NCI-H524 treated with DMSO at 0.1 percent for 48 hours (cell line): ENCODE results near the gene CDC20B.

Source experiments
- DNase-seq: peaks from one replicate; lab custom pipeline; 2025; lab: John Stamatoyannopoulos, UW

CDC20B gene, protein sequence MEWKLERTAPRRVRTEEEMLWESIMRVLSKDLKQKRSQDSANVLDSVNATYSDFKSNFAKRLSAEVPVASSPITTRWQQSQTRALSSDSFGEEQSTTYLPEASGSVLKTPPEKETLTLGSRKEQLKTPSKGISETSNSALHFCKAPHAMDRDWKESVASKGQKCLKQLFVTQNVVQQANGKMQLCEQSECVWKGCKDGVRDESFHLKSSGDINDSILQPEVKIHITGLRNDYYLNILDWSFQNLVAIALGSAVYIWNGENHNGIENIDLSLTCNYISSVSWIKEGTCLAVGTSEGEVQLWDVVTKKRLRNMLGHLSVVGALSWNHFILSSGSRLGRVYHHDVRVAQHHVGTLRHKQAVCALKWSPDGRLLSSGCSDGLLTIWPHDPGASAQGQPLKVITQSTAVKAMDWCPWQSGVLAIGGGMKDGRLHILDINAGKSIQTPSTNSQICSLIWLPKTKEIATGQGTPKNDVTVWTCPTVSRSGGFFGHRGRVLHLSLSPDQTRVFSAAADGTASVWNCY

DNA sequence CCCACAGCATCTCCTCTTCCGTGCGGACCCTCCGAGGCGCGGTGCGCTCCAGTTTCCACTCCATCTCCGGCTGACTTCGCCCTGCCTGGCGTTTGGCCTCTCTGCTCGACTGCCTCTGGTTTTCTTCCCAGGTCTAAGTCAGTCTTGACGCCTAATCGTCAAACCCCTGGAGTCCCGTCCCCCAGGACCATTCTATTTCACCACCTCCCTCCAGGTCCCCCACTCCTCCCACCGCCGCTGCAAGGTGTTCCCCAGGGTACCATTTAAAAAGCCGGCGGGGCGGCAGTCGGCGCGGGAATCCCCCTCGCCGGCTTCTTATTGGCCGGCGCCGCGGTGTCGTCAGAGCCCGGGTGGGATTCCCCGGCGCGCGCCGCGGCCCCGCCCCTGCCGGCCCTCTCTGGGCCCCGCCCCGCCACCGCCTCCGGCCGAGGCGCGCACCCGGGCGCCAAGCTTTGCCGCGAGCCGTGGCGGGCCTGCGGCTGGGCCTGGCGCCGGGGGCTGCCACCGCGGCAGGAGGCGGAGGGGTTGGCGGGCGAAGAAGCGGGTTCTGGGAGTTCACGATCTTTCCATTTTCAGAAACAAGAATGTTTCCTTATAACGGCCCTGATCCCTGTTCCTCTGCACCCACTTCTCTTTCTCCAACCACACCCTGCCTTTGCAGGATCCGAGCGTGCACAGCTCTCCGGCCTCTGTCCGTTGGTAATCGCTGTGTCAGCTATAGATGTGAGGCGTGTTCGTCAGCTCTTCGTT, at the start of gene CDC20B:
Gene CDC20B (minus strand): TSS at position 241 of the 750 bp plus-strand sequence. CDS start 177 bp downstream, at position 64.
- DNase-seq: no peak

DNA sequence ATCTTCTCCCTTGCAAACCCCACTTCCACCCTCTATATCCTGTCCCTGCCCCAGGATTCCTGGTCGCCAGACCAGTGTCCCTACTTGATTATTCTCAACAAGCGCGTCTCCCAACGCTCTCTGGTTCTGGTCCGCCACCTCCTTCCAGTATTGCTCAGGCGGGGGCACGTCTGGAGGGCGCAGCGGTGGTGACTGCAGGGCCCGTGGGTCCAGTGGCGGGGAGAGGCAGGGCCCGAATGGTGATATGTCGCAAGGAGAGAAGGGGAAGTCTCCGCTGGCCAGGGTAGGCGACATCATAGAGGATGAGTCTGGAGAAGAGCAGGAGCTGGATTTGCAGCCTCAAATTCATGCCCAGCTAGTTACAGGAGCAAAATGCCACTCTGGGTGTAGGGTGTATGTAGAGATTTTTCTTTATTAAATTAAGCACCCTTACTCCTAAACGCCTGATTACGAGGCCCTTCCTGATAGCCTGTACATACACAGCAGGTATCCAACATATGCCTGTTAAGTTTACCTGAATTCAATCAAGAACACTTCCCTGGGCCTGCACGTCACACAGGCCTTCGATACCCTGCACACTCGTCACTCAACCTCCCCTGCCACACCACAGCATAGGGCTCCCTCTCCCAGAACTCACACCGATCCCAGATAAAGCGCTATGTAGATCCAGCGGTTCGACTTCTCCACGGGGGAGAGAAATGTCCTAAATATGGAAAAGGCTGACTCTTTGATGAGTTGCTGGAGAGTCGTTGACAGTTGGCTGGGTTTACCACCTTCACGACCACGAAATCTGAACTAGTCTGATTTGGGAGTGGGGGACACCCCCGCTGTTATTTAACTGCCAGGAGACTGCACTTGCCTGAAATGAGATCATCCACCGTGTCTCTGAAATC, 49.4 kb upstream of the CDC20B start:
- no peak for DNase-seq

DNA sequence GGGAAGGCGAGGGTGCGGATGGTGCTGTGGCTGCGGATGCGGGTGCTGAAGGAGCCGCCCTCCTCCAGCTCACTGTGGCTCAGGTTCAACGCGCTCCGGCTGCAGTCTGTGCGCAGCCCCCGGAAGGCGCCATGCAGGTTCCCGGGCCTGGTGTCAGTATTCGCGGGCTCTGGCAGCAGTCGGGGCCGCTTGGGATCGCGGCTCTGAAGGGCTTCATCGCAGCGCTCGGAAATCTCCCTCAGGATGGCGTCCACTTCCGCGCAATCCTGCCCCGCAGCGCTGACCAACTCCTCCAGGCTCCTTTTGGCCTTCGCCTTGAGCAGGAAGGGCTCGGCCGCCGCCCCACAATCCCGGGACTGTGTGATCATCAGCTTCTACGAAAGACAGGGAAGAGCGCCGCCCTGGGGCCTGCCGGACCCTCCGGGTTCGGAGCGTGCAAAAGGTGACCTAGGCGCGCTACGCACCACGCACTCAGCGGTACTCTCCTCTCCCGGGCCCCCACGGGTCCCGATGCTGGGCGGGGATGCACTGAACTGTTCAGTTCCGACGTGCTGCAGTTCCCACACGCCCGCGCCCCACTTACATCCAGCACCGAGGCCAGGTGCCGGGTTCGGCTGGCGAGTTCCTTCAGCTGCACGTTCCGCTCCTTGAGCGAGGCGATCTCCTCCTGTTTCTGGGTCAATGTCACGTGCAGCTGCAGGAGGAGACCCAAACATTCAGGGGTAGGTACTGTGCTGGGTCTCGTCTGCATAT, 47.6 kb upstream of the CDC20B start:
- DNase-seq: no peak

DNA sequence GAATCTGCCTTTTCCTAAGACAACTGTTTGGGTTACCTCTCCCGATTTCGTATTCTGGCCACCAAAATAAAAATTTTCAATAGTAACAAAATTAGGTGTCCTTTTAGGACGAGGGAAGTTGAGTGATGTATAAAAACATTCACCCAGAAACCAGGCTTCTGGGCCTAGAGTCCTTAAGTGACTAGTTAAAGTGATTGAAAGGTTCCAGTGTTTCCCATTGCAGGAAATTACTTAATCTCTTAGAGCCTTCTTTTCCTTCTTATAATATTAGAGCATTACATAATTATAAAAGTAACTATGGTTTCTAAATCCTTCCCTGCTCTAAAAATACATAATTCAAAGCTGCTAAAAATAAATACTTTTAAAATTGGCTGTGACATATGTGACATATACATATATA, 46.8 kb upstream of the CDC20B start:
- no peak for DNase-seq

DNA sequence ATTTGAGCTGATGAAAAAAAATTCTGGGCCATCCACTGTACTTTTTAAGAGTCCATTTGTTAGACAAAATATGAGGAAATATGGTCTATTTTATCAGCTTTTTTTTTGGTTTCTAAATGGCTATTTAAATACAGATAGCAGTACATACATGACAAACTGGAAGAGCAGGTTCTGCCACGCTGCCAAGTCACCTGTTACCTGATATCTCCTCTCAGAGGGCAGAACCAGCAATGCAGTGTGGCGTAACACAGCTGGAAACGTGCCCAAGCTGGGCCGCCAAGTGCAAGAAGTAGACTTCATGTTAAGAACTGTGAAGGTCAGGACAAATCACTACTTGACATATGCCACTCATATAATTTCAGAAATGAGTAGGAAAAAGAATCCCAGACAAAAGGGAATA, 46.0 kb upstream of the CDC20B start:
- no peak for DNase-seq

DNA sequence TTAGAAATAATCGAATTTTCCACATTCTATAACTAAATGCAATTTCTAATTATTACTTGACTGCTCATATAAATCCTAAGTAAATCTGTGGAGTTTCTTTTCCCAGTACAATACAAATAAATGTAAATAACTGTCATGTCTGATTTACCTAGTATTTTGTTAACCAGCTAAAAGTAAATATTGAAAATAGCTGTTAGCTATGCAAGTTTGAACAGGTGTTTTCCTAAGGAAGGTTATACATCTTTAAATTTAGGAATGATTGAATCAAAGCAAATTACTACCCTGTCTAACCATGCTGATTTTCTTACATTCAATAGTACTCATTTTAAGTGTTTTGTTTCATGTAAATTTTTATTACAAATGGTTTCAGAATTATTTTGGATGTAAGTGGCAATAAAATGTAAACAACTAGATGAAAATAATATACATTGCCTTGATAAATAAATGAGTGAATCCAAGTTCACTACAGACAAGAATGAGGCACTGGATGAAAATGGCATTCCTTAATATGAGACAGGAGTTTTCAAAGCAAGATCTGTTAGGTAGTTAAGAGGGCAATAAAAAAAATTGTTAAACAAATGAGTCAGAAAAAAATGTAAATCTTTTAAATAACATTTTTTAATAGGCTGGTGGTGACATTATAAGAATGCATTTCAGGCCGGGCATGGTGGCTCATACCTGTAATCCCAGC, 38.4 kb upstream of the CDC20B start:
- DNase-seq: no peak

DNA sequence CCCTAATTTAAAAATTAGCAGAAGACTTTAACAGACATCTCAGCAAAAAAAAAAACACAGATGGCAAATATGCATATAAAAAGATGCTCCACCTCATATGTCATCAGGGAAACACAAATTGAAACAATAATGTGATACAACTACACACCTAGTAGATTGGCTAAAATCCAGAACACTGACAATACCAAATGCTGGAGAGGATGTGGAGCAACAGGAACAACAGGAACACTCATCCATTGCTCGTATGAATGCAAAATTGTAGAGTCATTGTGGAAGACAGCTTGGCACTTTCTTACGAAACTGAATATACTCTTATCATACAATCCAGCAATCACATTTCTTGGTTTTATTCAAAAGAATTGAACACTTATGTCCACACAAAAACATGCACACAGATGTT, 32.0 kb upstream of the CDC20B start:
- DNase-seq: no peak

DNA sequence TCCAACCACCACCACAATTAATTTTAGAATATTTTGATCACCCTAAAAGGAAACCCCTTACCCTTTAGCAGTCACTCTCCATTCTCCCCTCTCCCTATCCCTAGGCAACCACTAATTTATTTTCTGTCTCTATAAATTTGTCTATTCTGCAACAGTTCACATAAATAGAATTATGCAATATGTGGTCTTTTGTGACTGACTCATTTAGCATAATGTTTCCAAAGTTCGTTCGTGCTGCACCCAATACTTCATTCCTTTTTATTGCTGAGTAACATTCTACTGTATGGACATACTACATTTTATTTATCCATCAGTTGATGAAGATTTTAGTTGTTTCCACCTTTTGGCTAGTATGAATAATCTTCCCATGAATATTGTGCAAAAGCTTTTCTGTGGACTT, 18.2 kb upstream of the CDC20B start:
- no peak for DNase-seq

DNA sequence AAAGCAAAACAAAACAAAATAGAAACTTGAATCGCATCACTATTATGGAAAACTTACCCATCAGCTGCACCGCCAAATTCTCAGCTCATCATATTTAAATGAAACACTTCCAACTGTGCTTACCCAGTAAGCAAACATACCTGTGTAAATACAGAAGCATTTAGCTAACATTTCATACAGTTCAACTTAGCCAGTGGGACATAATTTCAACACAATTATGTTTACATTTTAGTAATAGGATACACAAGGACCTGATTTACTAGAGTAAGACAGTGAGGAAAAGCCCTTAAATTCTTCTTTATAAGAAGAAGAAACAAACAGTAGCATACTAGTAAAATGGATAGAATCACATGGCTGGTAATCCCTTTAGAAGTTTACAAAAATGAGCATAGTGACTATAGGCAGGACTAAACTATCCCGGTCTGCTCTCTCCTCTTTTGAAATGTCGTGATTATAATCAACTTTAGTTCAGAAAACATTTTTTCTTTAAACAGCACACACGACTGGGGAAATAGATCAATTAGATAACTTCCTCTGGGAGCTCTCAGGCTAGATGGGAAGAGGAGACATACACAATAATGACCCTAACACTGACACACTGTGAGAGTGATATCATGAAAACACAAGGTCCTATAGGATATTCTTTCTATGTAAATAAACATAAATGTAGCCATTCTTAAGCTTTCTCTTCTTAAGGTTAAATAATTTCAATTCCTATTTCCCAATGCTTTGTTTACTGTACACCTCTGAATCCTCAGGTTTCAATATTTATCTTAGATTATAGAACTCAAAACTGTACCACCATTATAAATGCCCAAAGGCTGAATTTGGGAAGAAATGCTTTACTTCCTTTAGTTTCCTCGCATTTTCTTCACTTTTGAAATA, 15.9 kb upstream of the CDC20B start:
- DNase-seq: no peak

DNA sequence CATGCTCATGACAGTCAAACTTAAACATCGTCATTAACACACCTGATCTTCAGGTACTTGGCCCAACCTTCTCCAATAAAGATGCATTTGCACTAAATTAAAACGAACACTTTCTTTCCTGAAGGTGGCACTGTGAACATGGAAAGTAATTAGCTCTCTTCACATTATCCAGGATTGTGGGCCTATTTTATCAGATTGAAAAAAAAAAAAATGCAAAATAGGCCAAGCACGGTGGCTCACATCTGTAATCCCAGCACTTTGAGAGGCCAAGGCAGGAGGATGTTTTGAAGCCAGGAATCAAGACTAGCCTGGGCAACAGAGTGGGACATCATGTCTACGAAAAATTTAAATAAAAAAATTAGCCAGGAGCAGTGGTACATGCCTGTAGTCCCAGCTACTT, 14.4 kb upstream of the CDC20B start:
- DNase-seq: peak; percentile 28

DNA sequence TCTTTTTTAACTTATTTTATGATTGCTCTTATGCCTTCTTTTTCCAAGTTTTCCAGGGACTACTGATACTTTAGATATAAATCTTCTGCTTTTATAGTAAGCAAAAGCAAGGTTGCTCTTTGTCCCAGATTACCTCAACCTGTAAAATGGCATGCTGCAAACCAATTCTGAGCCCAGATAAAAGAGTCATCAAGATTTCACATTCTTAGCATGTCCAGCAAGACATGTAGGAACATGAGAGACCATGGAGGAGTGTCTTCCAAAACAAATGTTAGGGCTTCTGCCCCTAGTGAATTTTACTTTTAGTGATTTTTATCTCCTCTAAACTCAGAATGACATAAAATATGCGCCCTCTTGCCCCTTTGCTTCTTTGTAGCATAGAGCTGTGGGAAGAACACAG, 7.0 kb upstream of the CDC20B start:
- DNase-seq: no peak

DNA sequence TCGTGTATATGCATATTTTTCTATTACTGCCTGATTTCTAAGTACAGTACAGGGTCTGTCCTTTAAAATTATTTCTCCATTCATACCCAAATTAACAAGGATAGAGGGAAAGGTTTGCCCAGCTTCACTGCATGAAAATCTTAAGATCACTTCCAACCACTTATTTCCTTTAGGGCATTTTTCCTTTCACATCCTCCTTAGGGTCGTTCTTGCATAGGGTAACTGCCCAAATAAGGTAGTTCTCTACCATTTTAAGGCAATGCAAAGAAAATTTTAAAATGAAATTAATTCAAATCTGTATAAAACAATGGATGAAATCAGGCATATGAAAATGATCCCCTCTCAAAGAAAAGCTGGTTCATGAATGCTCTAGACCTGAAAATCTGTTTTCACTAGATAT, 4.1 kb upstream of the CDC20B start:
- DNase-seq: no peak

DNA sequence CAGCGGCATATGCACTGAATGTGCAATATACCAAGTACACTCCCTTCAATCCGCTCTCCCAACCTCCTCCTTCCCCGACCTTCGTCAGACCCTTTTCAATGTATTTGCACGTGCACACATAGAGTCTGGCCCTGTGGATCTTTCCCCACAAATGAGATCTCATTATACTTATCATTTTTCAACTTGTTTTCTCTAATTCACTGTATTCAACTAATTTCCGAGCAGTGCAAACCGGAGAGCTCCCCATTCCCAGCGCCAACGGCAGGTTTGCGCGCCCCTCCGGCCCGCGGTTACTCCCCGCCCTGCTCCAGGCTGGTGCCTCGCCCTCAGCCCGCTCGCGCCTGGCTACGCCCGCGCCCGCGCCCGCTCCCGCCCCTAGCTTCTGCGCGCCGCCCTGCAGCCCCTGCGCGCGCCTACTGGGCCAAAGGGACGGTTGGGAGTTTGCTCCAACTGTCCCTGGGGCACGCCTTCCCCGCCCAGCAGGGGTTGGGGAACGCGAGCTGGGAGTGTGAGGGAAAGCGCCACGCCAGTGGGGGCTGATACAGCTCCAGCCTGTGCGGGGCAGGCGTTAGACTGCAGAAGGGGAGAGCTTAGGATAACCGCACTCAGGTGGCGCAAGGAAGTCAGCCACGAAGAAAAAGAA, 3.3 kb upstream of the CDC20B start:
- DNase-seq: peak; percentile 47

DNA sequence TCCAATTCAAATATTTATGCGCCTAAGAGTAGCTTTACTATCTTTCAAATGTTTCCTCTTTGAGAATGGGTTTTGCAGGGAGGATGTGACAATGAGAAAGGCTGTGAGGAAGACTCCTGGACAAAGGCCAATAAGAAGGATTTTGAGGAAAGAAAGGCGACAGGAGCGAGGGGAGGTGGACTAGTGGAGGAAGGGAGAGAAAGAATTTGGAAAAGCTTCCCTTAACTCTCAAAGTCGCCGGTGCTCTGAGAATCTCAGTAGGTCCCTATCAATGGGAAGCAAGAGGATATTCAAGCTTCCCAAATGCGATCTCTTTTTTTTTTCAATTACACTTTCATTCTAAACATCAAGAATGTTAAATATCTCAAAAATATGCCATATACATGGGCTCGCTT, 2.8 kb upstream of the CDC20B start:
- DNase-seq: no peak

DNA sequence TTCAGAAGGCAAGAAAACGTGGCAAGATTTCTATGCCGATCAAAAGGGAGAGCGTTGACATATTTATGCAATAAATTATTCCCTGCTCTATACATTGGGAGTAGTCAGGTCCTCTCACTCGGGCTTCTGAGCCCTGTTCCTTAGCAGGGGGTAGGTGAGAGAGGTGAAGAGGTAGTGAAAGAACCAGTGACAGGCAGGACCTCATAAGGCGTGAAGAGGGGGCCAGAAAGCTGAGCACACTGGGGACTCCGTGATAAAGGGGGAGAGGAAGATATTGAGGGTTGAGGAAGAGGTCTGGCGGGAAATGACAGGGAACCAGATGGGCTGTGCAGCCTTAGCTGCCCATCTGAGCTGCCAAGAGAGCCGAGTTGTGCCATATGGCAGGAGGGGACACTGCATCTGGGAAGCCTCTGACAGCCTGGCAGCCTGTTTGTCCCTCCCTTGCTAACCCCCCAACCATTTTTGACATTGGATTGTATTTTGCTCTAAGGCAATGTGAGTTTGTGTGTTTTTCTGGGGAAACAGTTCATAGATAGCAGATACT, 782 bp upstream of the CDC20B start:
- peak; percentile 61 for DNase-seq

DNA sequence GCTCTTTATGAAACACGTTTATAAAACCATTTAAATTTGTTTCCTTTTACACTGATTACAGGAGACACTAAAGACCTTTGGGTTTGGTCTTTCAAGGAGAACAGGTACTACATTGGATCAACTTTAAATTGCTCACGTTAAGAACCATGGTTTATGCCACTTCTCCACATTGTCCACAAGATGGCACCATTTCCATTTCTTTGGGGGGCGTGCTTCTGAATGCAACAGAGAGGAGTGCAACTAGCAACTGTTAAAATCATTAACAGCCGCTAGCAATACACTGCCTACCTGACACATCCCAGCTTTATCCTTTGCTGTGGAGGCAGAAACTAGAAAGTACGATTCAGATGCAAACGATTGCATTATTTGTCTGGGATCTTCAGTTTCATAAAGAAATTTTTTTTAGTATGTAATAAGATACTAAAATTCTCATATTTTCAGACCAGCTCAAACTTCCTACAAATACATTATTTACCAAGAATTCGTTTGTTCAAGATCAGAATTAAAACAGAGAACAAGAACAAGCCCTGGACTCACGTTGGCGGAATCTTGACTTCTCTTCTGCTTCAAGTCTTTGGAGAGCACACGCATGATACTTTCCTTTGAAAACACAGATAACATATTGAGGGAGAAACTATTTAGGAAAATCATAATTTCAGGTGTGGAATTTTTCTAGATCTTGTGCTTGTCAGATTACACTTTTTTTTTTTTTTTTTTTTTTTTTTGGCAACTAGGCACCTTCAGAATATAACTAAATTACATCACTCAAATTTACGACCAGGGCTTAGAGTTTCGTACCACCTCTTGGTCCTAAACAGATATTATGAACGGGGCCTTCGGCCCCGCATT, 702 bp downstream of the CDC20B start:
- DNase-seq: peak; percentile 38

DNA sequence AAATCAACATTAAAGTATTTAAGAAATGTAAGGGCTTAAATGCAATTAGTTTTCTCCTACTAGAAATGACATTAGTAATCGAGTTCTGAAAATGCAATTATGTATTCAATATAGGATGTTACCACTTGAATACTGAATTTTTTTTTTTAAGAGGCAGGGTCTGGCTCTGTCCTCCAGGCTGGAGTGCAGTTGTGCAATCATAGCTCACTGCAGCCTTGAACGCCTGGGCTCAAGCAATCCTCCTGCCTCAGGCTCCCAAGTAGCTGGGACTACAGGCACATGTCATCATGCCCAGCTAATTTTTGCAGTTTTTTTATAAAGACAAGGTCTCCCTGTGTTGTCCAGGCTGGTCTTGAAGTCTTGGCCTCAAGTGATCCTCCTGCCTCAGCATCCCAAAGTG, 1.5 kb downstream of the CDC20B start:
- no peak for DNase-seq

DNA sequence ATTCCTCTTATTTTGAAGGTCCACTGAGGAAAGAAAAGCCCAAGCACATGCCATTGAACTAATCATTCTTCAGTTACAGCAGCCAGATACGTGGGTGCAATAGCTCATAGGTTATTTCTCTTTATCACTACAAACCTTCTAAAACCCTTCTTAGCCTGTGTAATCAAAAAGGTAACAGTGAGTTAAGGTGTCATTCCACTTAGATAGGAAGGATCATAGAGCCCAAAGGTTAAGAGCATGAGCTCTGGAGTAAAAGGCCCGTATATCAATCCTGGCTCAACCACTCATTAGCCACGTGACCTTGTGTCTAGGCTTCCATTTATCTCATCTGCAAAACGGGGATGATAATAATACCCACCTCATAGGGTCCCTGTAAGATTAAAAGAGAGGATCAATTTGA, 10.3 kb downstream of the CDC20B start:
- no peak for DNase-seq
